CD4-positive, alpha-beta T cell (primary cell): Measurements from ENCODE around the gene MYO5C. TPM values are rescaled to one million over a fixed set of nuclear protein-coding genes. Genes with fewer than 3 reads are reported as not detected.

Source experiments
- ATAC-seq: fragments of 200-7000 bp; cut with Tn5 transposase; one replicate; pipeline ENCODE4 v1.10.0; 2022; ENCODE audit warnings: mild to moderate bottlenecking; ENCODE audit not compliant: poor library complexity
- CTCF ChIA-PET: fragments of 350-600 bp; sonication (Branson Sonifier 250); formaldehyde crosslinking; loops from one replicate; lab custom pipeline; 2021; ENCODE audit warnings: antibody characterized with exemption, inconsistent platforms; lab: Charles Lee
- POLR2A ChIA-PET: fragments of 350-600 bp; sonication (Branson Sonifier 250); formaldehyde crosslinking; loops from one replicate; lab custom pipeline; 2021; ENCODE audit warnings: antibody characterized with exemption, inconsistent platforms; lab: Charles Lee
- DNase-seq, 14 experiments: peaks; one replicate each; pipeline ENCODE4 v3.0.0-alpha.2; 2013 to 2020; ENCODE audit warnings: mixed read lengths in 2 of 14
- H3K27ac ChIP-seq, 2 donors: one replicate each; pipeline versions ENCODE4 v1.5.1 to v1.7.0; 2013; ENCODE audit warnings: low read length in 2 of 2, low read depth in 1 of 2, mild to moderate bottlenecking in 1 of 2
- H3K27me3 ChIP-seq, 2 experiments: 1 replicate in 1 of 2; 2 replicates in 1 of 2; pipeline versions ENCODE4 v1.6.1 to v1.7.0; 2013; ENCODE audit warnings: low read length in 2 of 2, control low read depth in 1 of 2, mild to moderate bottlenecking in 1 of 2, moderate library complexity in 1 of 2; ENCODE audit not compliant: insufficient read depth in 2 of 2, control insufficient read depth in 1 of 2
- H3K36me3 ChIP-seq: one replicate; pipeline ENCODE4 v1.6.1; 2013; ENCODE audit warnings: low read length, control low read depth; ENCODE audit not compliant: insufficient read depth
- H3K4me1 ChIP-seq: one replicate; pipeline ENCODE4 v1.6.1; 2013; ENCODE audit warnings: low read length, control low read depth; ENCODE audit not compliant: insufficient read depth
- H3K4me3 ChIP-seq: one replicate; pipeline ENCODE4 v1.5.1; 2013; ENCODE audit warnings: mild to moderate bottlenecking, low read length, moderate library complexity
- H3K9me3 ChIP-seq, 2 experiments: 1 replicate in 1 of 2; 2 replicates in 1 of 2; pipeline versions ENCODE4 v1.6.1 to v1.7.0; 2013; ENCODE audit warnings: low read length in 2 of 2, mild to moderate bottlenecking in 2 of 2, control low read depth in 1 of 2, moderate library complexity in 1 of 2; ENCODE audit not compliant: control insufficient read depth in 1 of 2, insufficient read depth in 1 of 2
- H3K27ac Mint-ChIP-seq: one replicate; pipeline ENCODE4 v1.8.0; 2020; ENCODE audit warnings: mixed read lengths
- H3K27me3 Mint-ChIP-seq: one replicate; pipeline ENCODE4 v1.8.0; 2021; ENCODE audit warnings: mixed read lengths
- H3K36me3 Mint-ChIP-seq: one replicate; pipeline ENCODE4 v1.8.0; 2021; ENCODE audit warnings: low read depth, mixed read lengths
- H3K4me1 Mint-ChIP-seq: one replicate; pipeline ENCODE4 v1.8.0; 2021; ENCODE audit warnings: low read depth, mixed read lengths
- H3K4me3 Mint-ChIP-seq: one replicate; pipeline ENCODE4 v1.8.0; 2020; ENCODE audit warnings: mild to moderate bottlenecking, mixed read lengths
- H3K9me3 Mint-ChIP-seq: one replicate; pipeline ENCODE4 v1.8.0; 2020; ENCODE audit warnings: mixed read lengths
- intact Hi-C, 2 experiments: fragments of 100-400 bp; cut with DNase I in 1 of 2; cut with micrococcal nuclease in 1 of 2; formaldehyde crosslinking; loops; one replicate each; pipeline versions ENCODE4 v1.15.1 to v1.9.0; 2023 to 2025; cut with DNase I, micrococcal nuclease
- total RNA-seq, 174 experiments: library from RNA in 2 of 174; stranded (reverse) in 2 of 174; gene quantifications; one replicate each; pipeline ENCODE4 v1.2.3 and lab custom pipeline; 2021 to 2026
- TF ChIP-seq, protein P1 (sequence below): fragments of 200-600 bp; IDR thresholded peaks from one replicate; pipeline ENCODE4 v1.8.0; 2022; ENCODE audit warnings: antibody characterized with exemption, mild to moderate bottlenecking

The MYO5C gene
- total RNA-seq, 2 experiments from 2014 or later = 0.53 to 0.93 TPM

DNA sequence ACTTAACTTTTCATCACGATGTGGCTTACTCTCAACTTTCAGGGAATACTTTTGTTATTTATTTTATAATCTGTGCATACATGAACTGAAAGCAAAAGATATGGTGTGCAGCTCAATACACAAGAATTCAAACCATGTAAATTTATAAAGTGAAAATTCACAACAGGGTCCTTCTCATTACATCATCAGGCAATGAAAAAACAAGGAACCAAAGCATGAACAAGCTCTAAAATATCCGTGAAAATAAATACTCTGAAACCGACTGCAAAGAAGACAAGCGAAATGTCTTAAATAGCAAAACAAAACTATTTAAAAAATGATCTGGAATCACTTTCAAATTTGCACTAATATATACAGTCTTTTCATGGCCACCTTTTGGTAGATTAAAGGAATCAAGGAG lies 133.3 kb downstream of the MYO5C start:
- no peak overlapping the region for H3K27ac Mint-ChIP-seq

DNA sequence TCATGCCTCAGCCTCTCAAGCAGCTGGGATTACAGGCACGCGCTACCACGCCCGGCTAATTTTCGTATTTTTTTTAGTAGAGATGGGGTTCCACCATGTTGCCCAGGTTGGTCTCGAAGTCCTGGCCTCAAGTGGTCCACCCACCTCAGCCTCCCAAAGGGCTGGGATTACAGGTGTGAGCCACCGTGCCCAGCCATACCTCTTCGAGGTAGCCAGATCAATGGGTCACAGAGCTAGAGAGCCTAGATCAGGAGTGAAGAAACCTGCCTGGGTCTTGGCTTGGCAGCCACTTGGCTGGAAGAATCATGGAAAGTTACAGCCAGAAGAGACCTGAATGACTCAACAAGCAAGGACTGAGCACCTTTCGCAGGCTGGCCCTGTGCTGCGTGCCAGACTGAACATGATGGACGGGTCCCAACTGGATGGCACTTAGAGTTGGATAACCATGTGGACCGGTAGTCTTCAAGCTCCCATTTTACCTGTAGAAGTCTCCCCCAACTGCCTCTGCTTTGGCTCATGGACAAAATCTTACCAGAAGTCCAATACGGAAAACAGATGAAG lies 134.1 kb downstream of the MYO5C start:
- Mint-ChIP-seq H3K4me3 (no peak overlapping the region), H3K9me3 (no peaks in the 10 kb centered on the region), H3K4me1 (peaks cover 22% of the 10 kb centered on the region), H3K27ac (no peak overlapping the region), H3K27me3 (no peaks in the 10 kb centered on the region), H3K36me3 (peaks cover 60% of the 10 kb centered on the region)
- Histone ChIP-seq H3K27me3 (no peaks in the 10 kb centered on the region), H3K27ac (no peak overlapping the region), H3K4me3 (no peak overlapping the region), H3K9me3 (no peaks in the 10 kb centered on the region), H3K36me3 (peaks cover 37% of the 10 kb centered on the region), H3K4me1 (peaks cover 2% of the 10 kb centered on the region)
- CTCF ChIA-PET = no interaction called here
- no peak for ATAC-seq
- intact Hi-C loops = no loop called here
- POLR2A ChIA-PET = no interaction called here
- DNase-seq = no peak
- TF ChIP-seq, protein P1, sequence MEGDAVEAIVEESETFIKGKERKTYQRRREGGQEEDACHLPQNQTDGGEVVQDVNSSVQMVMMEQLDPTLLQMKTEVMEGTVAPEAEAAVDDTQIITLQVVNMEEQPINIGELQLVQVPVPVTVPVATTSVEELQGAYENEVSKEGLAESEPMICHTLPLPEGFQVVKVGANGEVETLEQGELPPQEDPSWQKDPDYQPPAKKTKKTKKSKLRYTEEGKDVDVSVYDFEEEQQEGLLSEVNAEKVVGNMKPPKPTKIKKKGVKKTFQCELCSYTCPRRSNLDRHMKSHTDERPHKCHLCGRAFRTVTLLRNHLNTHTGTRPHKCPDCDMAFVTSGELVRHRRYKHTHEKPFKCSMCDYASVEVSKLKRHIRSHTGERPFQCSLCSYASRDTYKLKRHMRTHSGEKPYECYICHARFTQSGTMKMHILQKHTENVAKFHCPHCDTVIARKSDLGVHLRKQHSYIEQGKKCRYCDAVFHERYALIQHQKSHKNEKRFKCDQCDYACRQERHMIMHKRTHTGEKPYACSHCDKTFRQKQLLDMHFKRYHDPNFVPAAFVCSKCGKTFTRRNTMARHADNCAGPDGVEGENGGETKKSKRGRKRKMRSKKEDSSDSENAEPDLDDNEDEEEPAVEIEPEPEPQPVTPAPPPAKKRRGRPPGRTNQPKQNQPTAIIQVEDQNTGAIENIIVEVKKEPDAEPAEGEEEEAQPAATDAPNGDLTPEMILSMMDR = no peak

More for the DNA sequence above, 133.3 kb downstream of the MYO5C start:
- TF ChIP-seq, protein P1 = no peak
- H3K4me1 ChIP-seq = peaks cover 2% of the 10 kb centered on the region
- H3K4me1 Mint-ChIP-seq = peaks cover 29% of the 10 kb centered on the region
- peaks cover 37% of the 10 kb centered on the region for H3K36me3 ChIP-seq
- ATAC-seq (no peak), DNase-seq (no peak)
- H3K27ac ChIP-seq = no peak overlapping the region
- no peaks in the 10 kb centered on the region for H3K27me3 ChIP-seq
- H3K9me3 ChIP-seq = no peaks in the 10 kb centered on the region
- H3K9me3 Mint-ChIP-seq = no peaks in the 10 kb centered on the region
- CTCF ChIA-PET = no interaction called here
- no peak overlapping the region for H3K4me3 Mint-ChIP-seq
- no peaks in the 10 kb centered on the region for H3K27me3 Mint-ChIP-seq
- intact Hi-C loops = no loop called here
- POLR2A ChIA-PET = no interaction called here
- peaks cover 60% of the 10 kb centered on the region for H3K36me3 Mint-ChIP-seq
- no peak overlapping the region for H3K4me3 ChIP-seq

GRCh38 chr15:52159645-52160044 lies 136.0 kb downstream of the MYO5C start:
- Mint-ChIP-seq H3K9me3 (no peaks in the 10 kb centered on the region), H3K4me3 (no peak overlapping the region), H3K27ac (no peak overlapping the region), H3K36me3 (peaks cover 57% of the 10 kb centered on the region), H3K4me1 (peaks cover 3% of the 10 kb centered on the region), H3K27me3 (no peaks in the 10 kb centered on the region)
- intact Hi-C loops = no loop called here
- TF ChIP-seq, protein P1 = no peak
- ATAC-seq (no peak), DNase-seq (no peak)
- H3K27me3 ChIP-seq = no peaks in the 10 kb centered on the region
- H3K4me3 ChIP-seq = no peak overlapping the region
- peaks cover 46% of the 10 kb centered on the region for H3K36me3 ChIP-seq
- no peaks in the 10 kb centered on the region for H3K9me3 ChIP-seq
- no peak overlapping the region for H3K27ac ChIP-seq
- ChIA-PET CTCF (interaction anchor here (2.3 kb wide), 1 partner anchor 49 kb away, joined by 8 read pairs; no protein-coding TSS in a partner anchor), POLR2A (no interaction called here)
- H3K4me1 ChIP-seq = peaks cover 2% of the 10 kb centered on the region
